ENCODE measurements around the gene ADGRA1. TPM values are rescaled to one million over a fixed set of nuclear protein-coding genes. Genes with fewer than 3 reads are reported as not detected.

Gene ADGRA1
- total and polyA plus RNA-seq, 2 experiments from 2014 or later: 0.23 to 0.52 TPM

DNA sequence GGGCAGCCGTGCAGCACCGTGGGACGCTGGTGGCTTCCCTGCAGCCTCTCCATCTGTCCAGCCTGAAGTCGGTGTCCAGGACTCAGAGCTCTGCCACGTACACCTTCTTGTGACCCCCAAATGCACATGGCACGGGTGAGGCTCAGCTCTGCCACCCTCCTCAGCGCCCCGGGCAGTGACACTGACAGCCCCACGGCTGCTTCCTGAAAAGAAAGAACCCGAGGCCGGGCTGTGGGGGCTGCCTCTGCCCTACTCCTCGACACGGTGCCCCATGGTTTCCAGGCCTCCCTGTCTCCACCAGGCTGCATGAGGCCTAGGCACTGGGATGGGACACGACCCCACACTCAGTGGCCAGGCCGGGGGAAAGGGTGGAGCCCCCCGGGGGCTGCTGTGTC is 13.7 kb downstream of the ADGRA1 start (continued):
- TF ChIP-seq ZNF114 (CRISPR knock-in tag; IDR thresholded peaks at IDR 0.05) (no peak), ZNF331 (CRISPR knock-in tag; IDR thresholded peaks at IDR 0.05; ENCODE audit: low read depth) (no peak)
- TF ChIP-seq, protein P1, sequence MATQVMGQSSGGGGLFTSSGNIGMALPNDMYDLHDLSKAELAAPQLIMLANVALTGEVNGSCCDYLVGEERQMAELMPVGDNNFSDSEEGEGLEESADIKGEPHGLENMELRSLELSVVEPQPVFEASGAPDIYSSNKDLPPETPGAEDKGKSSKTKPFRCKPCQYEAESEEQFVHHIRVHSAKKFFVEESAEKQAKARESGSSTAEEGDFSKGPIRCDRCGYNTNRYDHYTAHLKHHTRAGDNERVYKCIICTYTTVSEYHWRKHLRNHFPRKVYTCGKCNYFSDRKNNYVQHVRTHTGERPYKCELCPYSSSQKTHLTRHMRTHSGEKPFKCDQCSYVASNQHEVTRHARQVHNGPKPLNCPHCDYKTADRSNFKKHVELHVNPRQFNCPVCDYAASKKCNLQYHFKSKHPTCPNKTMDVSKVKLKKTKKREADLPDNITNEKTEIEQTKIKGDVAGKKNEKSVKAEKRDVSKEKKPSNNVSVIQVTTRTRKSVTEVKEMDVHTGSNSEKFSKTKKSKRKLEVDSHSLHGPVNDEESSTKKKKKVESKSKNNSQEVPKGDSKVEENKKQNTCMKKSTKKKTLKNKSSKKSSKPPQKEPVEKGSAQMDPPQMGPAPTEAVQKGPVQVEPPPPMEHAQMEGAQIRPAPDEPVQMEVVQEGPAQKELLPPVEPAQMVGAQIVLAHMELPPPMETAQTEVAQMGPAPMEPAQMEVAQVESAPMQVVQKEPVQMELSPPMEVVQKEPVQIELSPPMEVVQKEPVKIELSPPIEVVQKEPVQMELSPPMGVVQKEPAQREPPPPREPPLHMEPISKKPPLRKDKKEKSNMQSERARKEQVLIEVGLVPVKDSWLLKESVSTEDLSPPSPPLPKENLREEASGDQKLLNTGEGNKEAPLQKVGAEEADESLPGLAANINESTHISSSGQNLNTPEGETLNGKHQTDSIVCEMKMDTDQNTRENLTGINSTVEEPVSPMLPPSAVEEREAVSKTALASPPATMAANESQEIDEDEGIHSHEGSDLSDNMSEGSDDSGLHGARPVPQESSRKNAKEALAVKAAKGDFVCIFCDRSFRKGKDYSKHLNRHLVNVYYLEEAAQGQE (IDR thresholded peaks at IDR 0.05; ENCODE audit: unreplicated experiment): no peak

- no peak overlapping the region for H3K27ac Mint-ChIP-seq
These were observed 14.8 kb downstream of the ADGRA1 start for GRCh38 chr10:133102415-133103095.

More at GRCh38 chr10:133102415-133103095, 14.8 kb downstream of the ADGRA1 start:
- no peak for ATAC-seq
- Histone ChIP-seq H4K20me1 (replicated peaks; ENCODE audit: insufficient read depth) (no peaks in the 10 kb centered on the region), H3K36me3 (ENCODE audit: insufficient read depth) (no peaks in the 10 kb centered on the region), H3K27ac (ENCODE audit: low read depth) (no peak overlapping the region), H3K79me2 (replicated peaks; ENCODE audit: insufficient read depth) (no peaks in the 10 kb centered on the region), H2AFZ (no peak overlapping the region), H3K27me3 (ENCODE audit: insufficient read depth) (no peaks in the 10 kb centered on the region), H3F3A (replicated peaks; ENCODE audit: low read depth) (peaks cover 7% of the 10 kb centered on the region; the same call in 1 of the 2 replicates), H3K4me3 (no peak overlapping the region), H3K4me1 (ENCODE audit: insufficient read depth) (peaks cover 13% of the 10 kb centered on the region), H3K9me2 (ENCODE audit: insufficient read depth) (no peaks in the 10 kb centered on the region), H3K4me2 (no peak overlapping the region)
- H3K36me3 Mint-ChIP-seq (ENCODE audit: low read depth): no peaks in the 10 kb centered on the region; the same call in 2 of the 3 replicates
- peaks cover 24% of the 10 kb centered on the region for H3K4me1 Mint-ChIP-seq
- no peak overlapping the region for H3K4me3 Mint-ChIP-seq
- peaks cover 13% of the 10 kb centered on the region for H3K27me3 Mint-ChIP-seq (ENCODE audit: insufficient read depth, low read depth, poor library complexity)
- peaks cover 5% of the 10 kb centered on the region for H3K9me3 Mint-ChIP-seq
- no peak for TF ChIP-seq ZNF462 (CRISPR knock-in tag; IDR thresholded peaks at IDR 0.05)
- no peak for TF ChIP-seq ZNF331 (CRISPR knock-in tag; IDR thresholded peaks at IDR 0.05; ENCODE audit: low read depth)
- TF ChIP-seq, protein P1 (IDR thresholded peaks at IDR 0.05; ENCODE audit: unreplicated experiment): no peak
- no peak for TF ChIP-seq POLR2AphosphoS5 (IDR thresholded peaks at IDR 0.05; ENCODE audit: low read depth)
- TF ChIP-seq STAT1 (IDR thresholded peaks at IDR 0.05; ENCODE audit: unreplicated experiment): no peak
- no peak for TF ChIP-seq EZH2phosphoT487 (IDR thresholded peaks at IDR 0.05; ENCODE audit: unreplicated experiment)
- no peak for TF ChIP-seq CTCF (conservative IDR thresholded peaks at IDR 0.05; ENCODE audit: low read depth in 2 of 2)
- TF ChIP-seq CREB1 (CRISPR knock-in tag; IDR thresholded peaks at IDR 0.05; ENCODE audit: low read depth): no peak
- no peak for DNase-seq (ENCODE audit: low spot score)
